GM23338 (cell line): ENCODE results near the gene IFITM10.

Source experiments
- CREB1 ChIP-seq: fragments of 250-450 bp; sonication (Bioruptor Pico); IDR thresholded peaks from 2 replicates; pipeline ENCODE4 v1.5.0; 2020; ENCODE audit warnings: low read depth, mild to moderate bottlenecking, moderate library complexity
- EZH2 ChIP-seq: fragments of 200-600 bp; sonication (generic); IDR thresholded peaks from one replicate; pipeline ENCODE4 v1.8.0; 2017; ENCODE audit warnings: antibody characterized with exemption, mild to moderate bottlenecking, low read depth; ENCODE audit not compliant: unreplicated experiment
- EZH2phosphoT487 ChIP-seq: fragments of 200-600 bp; sonication (generic); IDR thresholded peaks from one replicate; pipeline ENCODE4 v1.8.1; 2018; ENCODE audit warnings: antibody characterized with exemption; ENCODE audit not compliant: unreplicated experiment
- JUNB ChIP-seq: IDR thresholded peaks from one replicate; pipeline ENCODE4 v1.6.1; 2016; ENCODE audit warnings: antibody characterized with exemption; ENCODE audit not compliant: unreplicated experiment
- POLR2AphosphoS5 ChIP-seq: IDR thresholded peaks from 2 replicates; pipeline ENCODE4 v1.6.1; 2016; ENCODE audit warnings: antibody characterized with exemption, low read depth
- TF ChIP-seq, protein P1 (sequence below), 2 experiments: fragments of 200-600 bp in 1 of 2; sonication (generic) in 1 of 2; conservative IDR thresholded peaks; 2 replicates each; pipeline versions ENCODE4 v1.5.1 to v1.6.1; 2016 to 2017; ENCODE audit warnings: antibody characterized with exemption in 2 of 2, low read depth in 2 of 2, mild to moderate bottlenecking in 2 of 2, moderate library complexity in 1 of 2
- TF ChIP-seq, protein P2 (sequence below): IDR thresholded peaks from 2 replicates; pipeline ENCODE4 v1.6.1; 2016; ENCODE audit warnings: antibody characterized with exemption

DNA sequence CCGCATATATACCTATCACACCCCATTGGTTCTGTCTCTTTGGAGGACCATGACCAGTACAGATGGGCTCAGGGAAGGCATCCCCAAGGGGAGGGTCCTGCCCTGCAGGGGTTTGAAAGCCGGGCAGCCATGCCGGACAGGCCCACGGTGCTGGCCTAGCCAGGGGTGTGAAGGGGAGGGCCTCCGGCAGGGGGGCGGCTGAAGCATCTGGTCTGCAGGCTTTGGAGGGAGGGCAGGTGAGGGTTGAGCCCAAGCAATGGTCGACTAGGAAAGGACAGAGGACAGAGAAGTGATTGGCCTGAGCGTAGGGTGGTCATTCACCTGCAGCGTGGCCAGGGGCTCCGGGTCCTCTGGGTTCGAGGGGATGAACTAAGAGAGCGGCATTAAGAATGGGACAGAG, 24.5 kb upstream of the IFITM10 start:
- TF ChIP-seq, protein P1, sequence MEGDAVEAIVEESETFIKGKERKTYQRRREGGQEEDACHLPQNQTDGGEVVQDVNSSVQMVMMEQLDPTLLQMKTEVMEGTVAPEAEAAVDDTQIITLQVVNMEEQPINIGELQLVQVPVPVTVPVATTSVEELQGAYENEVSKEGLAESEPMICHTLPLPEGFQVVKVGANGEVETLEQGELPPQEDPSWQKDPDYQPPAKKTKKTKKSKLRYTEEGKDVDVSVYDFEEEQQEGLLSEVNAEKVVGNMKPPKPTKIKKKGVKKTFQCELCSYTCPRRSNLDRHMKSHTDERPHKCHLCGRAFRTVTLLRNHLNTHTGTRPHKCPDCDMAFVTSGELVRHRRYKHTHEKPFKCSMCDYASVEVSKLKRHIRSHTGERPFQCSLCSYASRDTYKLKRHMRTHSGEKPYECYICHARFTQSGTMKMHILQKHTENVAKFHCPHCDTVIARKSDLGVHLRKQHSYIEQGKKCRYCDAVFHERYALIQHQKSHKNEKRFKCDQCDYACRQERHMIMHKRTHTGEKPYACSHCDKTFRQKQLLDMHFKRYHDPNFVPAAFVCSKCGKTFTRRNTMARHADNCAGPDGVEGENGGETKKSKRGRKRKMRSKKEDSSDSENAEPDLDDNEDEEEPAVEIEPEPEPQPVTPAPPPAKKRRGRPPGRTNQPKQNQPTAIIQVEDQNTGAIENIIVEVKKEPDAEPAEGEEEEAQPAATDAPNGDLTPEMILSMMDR (conservative IDR thresholded peaks at IDR 0.05; ENCODE audit: low read depth in 2 of 2), result no peak
- TF ChIP-seq EZH2, result no peak
- TF ChIP-seq CREB1 (CRISPR knock-in tag), result no peak
- TF ChIP-seq POLR2AphosphoS5, result no peak
- no peak for TF ChIP-seq JUNB
- no peak for TF ChIP-seq EZH2phosphoT487
- TF ChIP-seq, protein P2, sequence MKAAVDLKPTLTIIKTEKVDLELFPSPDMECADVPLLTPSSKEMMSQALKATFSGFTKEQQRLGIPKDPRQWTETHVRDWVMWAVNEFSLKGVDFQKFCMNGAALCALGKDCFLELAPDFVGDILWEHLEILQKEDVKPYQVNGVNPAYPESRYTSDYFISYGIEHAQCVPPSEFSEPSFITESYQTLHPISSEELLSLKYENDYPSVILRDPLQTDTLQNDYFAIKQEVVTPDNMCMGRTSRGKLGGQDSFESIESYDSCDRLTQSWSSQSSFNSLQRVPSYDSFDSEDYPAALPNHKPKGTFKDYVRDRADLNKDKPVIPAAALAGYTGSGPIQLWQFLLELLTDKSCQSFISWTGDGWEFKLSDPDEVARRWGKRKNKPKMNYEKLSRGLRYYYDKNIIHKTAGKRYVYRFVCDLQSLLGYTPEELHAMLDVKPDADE, result no peak
